ENCODE measurements around the gene BOLA1.
"Not testable (repeated sequence)": the region's sequence is repeated elsewhere in the genome, so short reads cannot be mapped to it uniquely, and the experiment has no call there.

Gene BOLA1

GRCh38 chr1:149932474-149932873 lies 33.1 kb downstream of the BOLA1 start:
- no peak for DNase-seq

DNA sequence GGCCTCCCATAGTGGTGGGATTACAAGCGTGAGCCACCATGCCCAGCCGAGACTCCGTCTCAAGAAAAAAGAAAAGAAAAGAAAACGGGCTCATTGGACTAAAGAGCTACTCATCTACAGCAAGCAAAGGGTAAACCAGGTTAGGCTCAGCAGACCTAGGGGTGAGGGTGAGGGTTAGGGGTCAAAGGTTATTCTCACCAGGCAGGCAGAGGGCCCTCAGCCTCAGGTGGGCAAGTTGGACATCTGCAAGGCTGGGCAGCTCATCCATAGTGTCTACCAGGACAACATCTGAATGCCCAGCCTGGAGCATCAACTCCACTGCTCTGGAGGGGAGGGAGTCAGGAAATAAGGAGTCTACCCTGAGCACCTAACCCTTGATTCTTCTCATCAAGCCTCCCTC lies 33.8 kb downstream of the BOLA1 start:
- DNase-seq: no peak

- DNase-seq: no peak
These were observed 35.0 kb downstream of the BOLA1 start for GRCh38 chr1:149934356-149934755.

DNA sequence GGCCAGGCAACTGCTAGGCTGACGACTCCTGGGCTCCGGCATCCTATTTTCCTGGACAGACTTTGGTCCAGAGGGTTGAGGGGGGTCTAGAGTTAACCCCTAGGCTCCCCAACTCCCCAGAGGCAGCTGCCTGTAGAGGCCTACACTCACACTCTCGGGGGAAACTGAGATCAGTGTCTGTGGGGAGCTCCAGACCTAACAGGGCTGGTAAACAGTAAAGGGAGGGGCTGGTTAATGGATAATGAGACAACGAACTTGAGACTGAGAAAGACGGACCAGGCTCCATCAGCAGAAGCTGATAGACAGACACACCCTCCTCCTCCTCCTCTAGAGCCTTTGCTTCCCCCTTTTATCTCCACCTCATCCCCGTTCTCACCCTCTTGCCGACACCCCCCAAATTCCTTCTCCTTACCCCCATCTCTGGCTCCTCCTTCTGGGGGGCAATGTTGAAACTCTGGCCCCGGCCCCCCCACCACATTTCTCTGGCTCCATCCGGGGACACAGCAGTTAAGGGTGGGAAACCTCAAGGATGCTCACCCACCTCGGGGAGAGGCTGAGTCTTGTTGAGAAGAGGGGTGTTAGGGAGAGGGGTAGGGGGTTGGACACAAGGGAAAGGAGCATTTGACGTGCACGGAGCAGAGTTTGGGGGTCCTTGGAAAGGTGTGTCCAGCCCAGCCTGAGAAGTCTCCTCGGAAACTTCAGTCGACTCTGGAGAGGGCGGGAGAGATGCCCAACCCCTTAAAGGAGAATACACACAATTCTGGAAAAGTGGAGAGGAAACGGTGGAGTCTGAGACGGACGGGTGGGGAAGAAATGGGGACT lies 37.0 kb downstream of the BOLA1 start, which contains the start of gene MTMR11:
TSS of gene MTMR11 (minus strand) at position 710 of the 822 bp plus-strand sequence. CDS start at position 478, 232 bp downstream.
- no peak for DNase-seq

- no peak for DNase-seq
These were observed 37.8 kb downstream of the BOLA1 start for GRCh38 chr1:149936992-149937705.

DNA sequence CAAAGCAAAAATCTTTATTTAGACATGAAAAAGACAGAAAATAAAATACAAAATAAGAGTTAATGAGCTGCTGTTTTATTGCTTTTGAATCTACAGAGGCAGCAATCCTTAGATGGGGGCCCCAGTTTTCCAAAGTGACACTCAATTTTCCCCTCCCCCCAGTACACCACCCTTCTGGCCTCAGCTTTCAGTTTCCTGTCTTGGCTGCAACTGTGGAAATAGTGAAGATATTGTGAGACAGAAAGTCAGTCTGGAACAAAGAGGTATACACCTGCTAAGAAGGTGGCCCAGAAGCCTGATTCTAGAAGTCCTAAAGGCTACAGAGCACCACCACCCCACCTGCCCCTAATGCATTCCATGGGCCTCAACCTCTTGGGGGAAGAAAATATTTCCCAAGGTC lies 38.4 kb downstream of the BOLA1 start:
- DNase-seq: no peak

- DNase-seq: not testable (repeated sequence)
These were observed 39.3 kb downstream of the BOLA1 start for GRCh38 chr1:149938668-149939003.

GRCh38 chr1:149940427-149940826 lies 41.1 kb downstream of the BOLA1 start:
- no peak for DNase-seq

- no peak for DNase-seq
These were observed 42.8 kb downstream of the BOLA1 start for GRCh38 chr1:149942207-149942606.

GRCh38 chr1:149942885-149943284 lies 43.5 kb downstream of the BOLA1 start:
- no peak for DNase-seq

- no peak for DNase-seq
These were observed 45.8 kb downstream of the BOLA1 start for GRCh38 chr1:149945206-149945605.

DNA sequence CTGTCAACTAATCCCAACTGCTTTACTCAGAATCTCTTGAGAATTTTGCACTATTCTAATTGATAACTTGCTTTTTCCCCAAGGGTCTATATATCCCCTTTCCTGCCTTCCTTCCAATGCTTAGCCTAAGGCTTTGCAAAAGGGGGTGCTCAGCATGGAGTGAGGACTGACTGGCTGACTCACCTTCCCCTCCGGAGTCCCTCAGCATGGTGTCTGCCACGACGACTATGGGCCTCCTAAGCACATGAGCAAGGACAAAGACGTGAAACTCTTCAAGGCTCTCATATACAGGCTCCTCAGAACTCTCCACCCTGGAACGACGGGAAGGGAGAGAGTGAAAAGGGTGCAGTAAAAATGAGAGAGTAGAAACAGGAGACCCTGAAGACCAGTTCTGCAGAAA lies 50.5 kb downstream of the BOLA1 start:
- DNase-seq: no peak
